Neuron (in vitro differentiated cells): Measurements from ENCODE around the gene CDK5RAP3.
"Not testable (repeated sequence)": the region's sequence is repeated elsewhere in the genome, so short reads cannot be mapped to it uniquely, and the experiment has no call there.

ENCODE experiments used
- H2AFZ ChIP-seq: one replicate; pipeline ENCODE4 v1.6.1; 2013; ENCODE audit warnings: low read depth, mild to moderate bottlenecking, inconsistent platforms, low read length, moderate library complexity
- H3K27me3 ChIP-seq: one replicate; pipeline ENCODE4 v1.6.1; 2013; ENCODE audit warnings: low read length; ENCODE audit not compliant: insufficient read depth
- H3K36me3 ChIP-seq: one replicate; pipeline ENCODE4 v1.6.1; 2013; ENCODE audit warnings: low read length; ENCODE audit not compliant: insufficient read depth
- H3K4me1 ChIP-seq: one replicate; pipeline ENCODE4 v1.6.1; 2013; ENCODE audit warnings: low read length; ENCODE audit not compliant: insufficient read depth
- H3K4me3 ChIP-seq: 2 replicates; pipeline ENCODE4 v1.5.1; 2013; ENCODE audit warnings: mild to moderate bottlenecking, low read length, moderate library complexity
- H3K9me3 ChIP-seq: one replicate; pipeline ENCODE4 v1.6.1; 2013; ENCODE audit warnings: low read length

Gene CDK5RAP3

GRCh38 chr17:47988445-47988844, 17.5 kb downstream of the CDK5RAP3 start:
- H3K4me1 ChIP-seq = peaks cover 68% of the 10 kb centered on the region
- H3K36me3 ChIP-seq, H3K4me3 ChIP-seq, H2AFZ ChIP-seq, H3K9me3 ChIP-seq, H3K27me3 ChIP-seq: not testable (repeated sequence)

- H3K27me3 ChIP-seq = no peaks in the 10 kb centered on the region
- no peaks in the 10 kb centered on the region for H3K9me3 ChIP-seq
- H2AFZ ChIP-seq = no peak overlapping the region
- H3K4me1 ChIP-seq = peaks cover 75% of the 10 kb centered on the region
- no peak overlapping the region for H3K4me3 ChIP-seq
- H3K36me3 ChIP-seq = no peaks in the 10 kb centered on the region
Measured at GRCh38 chr17:47989159-47989558, 18.2 kb downstream of the CDK5RAP3 start.

GRCh38 chr17:47989700-47990099, 18.8 kb downstream of the CDK5RAP3 start:
- H3K36me3 ChIP-seq = no peaks in the 10 kb centered on the region

GRCh38 chr17:47990962-47991731, 20.2 kb downstream of the CDK5RAP3 start:
- H2AFZ ChIP-seq = no peak overlapping the region
- no peak overlapping the region for H3K4me3 ChIP-seq
- no peaks in the 10 kb centered on the region for H3K27me3 ChIP-seq
- peaks cover 93% of the 10 kb centered on the region for H3K4me1 ChIP-seq
- H3K36me3 ChIP-seq = no peaks in the 10 kb centered on the region
- no peaks in the 10 kb centered on the region for H3K9me3 ChIP-seq

More at GRCh38 chr17:47989700-47990099, 18.8 kb downstream of the CDK5RAP3 start:
- no peak overlapping the region for H3K4me3 ChIP-seq
- H3K27me3 ChIP-seq = no peaks in the 10 kb centered on the region
- peaks cover 80% of the 10 kb centered on the region for H3K4me1 ChIP-seq
- no peak overlapping the region for H2AFZ ChIP-seq
- H3K9me3 ChIP-seq = no peaks in the 10 kb centered on the region

- no peaks in the 10 kb centered on the region for H3K36me3 ChIP-seq
- H3K4me1 ChIP-seq = peaks cover 88% of the 10 kb centered on the region
- H3K4me3 ChIP-seq = no peak overlapping the region
- H2AFZ ChIP-seq = no peak overlapping the region
- H3K27me3 ChIP-seq = no peaks in the 10 kb centered on the region
- no peaks in the 10 kb centered on the region for H3K9me3 ChIP-seq
Measured at GRCh38 chr17:47992216-47992615, 21.3 kb downstream of the CDK5RAP3 start.

GRCh38 chr17:47993031-47993564, 22.2 kb downstream of the CDK5RAP3 start:
- Histone ChIP-seq H2AFZ (no peak overlapping the region), H3K4me1 (peaks cover 81% of the 10 kb centered on the region), H3K27me3 (no peaks in the 10 kb centered on the region)

GRCh38 chr17:47993964-47994363, 23.1 kb downstream of the CDK5RAP3 start:
- Histone ChIP-seq H3K4me1 (peaks cover 76% of the 10 kb centered on the region), H3K36me3 (no peaks in the 10 kb centered on the region), H3K9me3 (no peaks in the 10 kb centered on the region), H3K27me3 (no peaks in the 10 kb centered on the region), H2AFZ (no peak overlapping the region), H3K4me3 (no peak overlapping the region)

More at GRCh38 chr17:47993031-47993564, 22.2 kb downstream of the CDK5RAP3 start:
- no peak overlapping the region for H3K4me3 ChIP-seq
- H3K36me3 ChIP-seq = no peaks in the 10 kb centered on the region
- H3K9me3 ChIP-seq = no peaks in the 10 kb centered on the region

GRCh38 chr17:47994724-47995123, 23.8 kb downstream of the CDK5RAP3 start:
- no peaks in the 10 kb centered on the region for H3K36me3 ChIP-seq
- peaks cover 72% of the 10 kb centered on the region for H3K4me1 ChIP-seq
- no peaks in the 10 kb centered on the region for H3K9me3 ChIP-seq
- H2AFZ ChIP-seq = no peak overlapping the region
- H3K4me3 ChIP-seq = no peak overlapping the region
- no peaks in the 10 kb centered on the region for H3K27me3 ChIP-seq

GRCh38 chr17:47995241-47995935, 24.5 kb downstream of the CDK5RAP3 start:
- H2AFZ ChIP-seq = no peak overlapping the region
- peaks cover 73% of the 10 kb centered on the region for H3K4me1 ChIP-seq
- no peak overlapping the region for H3K4me3 ChIP-seq
- no peaks in the 10 kb centered on the region for H3K27me3 ChIP-seq
- H3K36me3 ChIP-seq = no peaks in the 10 kb centered on the region
- H3K9me3 ChIP-seq = no peaks in the 10 kb centered on the region

GRCh38 chr17:47996201-47996600, 25.3 kb downstream of the CDK5RAP3 start:
- no peaks in the 10 kb centered on the region for H3K36me3 ChIP-seq
- H3K27me3 ChIP-seq = no peaks in the 10 kb centered on the region
- no peak overlapping the region for H2AFZ ChIP-seq
- no peaks in the 10 kb centered on the region for H3K9me3 ChIP-seq
- H3K4me3 ChIP-seq = no peak overlapping the region
- peaks cover 66% of the 10 kb centered on the region for H3K4me1 ChIP-seq

GRCh38 chr17:47997586-47997985, 26.7 kb downstream of the CDK5RAP3 start:
- Histone ChIP-seq H2AFZ (no peak overlapping the region), H3K4me3 (no peak overlapping the region), H3K9me3 (no peaks in the 10 kb centered on the region), H3K4me1 (peaks cover 66% of the 10 kb centered on the region), H3K27me3 (no peaks in the 10 kb centered on the region), H3K36me3 (no peaks in the 10 kb centered on the region)

GRCh38 chr17:47998044-47998443, 27.1 kb downstream of the CDK5RAP3 start:
- no peaks in the 10 kb centered on the region for H3K36me3 ChIP-seq
- H3K27me3 ChIP-seq = no peaks in the 10 kb centered on the region
- H3K4me1 ChIP-seq = peaks cover 66% of the 10 kb centered on the region
- no peaks in the 10 kb centered on the region for H3K9me3 ChIP-seq
- no peak overlapping the region for H2AFZ ChIP-seq
- H3K4me3 ChIP-seq = no peak overlapping the region

- no peaks in the 10 kb centered on the region for H3K36me3 ChIP-seq
- H3K4me1 ChIP-seq = peaks cover 66% of the 10 kb centered on the region
- no peaks in the 10 kb centered on the region for H3K9me3 ChIP-seq
- H2AFZ ChIP-seq = no peak overlapping the region
- no peak overlapping the region for H3K4me3 ChIP-seq
- no peaks in the 10 kb centered on the region for H3K27me3 ChIP-seq
Measured at GRCh38 chr17:47999582-47999981, 28.7 kb downstream of the CDK5RAP3 start.
